Measurements from ENCODE around the gene ASCC3.

ASCC3 gene

DNA sequence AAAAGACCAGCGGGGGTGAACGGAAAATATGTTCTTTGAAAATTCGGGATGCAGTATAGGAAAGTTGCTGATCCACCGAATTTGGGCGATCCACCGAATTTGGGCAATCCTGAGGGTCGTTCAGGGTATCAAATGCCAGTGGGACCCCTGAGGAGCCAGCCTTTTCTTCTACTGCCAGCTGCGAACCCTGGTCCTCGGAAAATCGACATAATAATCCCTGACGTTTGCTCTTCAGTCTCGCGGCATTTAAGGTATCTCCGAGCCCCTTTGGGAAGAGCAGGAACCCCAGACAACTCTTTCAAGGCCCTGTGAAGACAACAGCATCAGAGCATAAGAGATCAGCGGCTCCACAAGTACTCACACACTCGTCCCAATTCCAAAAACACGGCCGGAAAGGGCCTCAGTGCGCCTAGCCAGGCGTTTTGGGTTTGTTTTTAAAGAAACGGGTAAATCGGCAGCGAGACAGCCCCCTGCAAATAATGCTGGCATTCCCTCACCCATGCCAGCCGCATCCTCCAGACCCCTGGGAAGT, 417.4 kb downstream of the ASCC3 start:
- FAIRE-seq (no peak), DNase-seq (ENCODE audit: insufficient read length, low spot score) (no peak)
- no peak for TF ChIP-seq POLR2AphosphoS5 (IDR thresholded peaks at IDR 0.05; ENCODE audit: low read depth, low read length)
- TF ChIP-seq POU2F2 (IDR thresholded peaks at IDR 0.05; ENCODE audit: low read depth, low read length): no peak
- TF ChIP-seq PAX5 (IDR thresholded peaks at IDR 0.05; ENCODE audit: insufficient read depth, low read length, severe bottlenecking): no peak

DNA sequence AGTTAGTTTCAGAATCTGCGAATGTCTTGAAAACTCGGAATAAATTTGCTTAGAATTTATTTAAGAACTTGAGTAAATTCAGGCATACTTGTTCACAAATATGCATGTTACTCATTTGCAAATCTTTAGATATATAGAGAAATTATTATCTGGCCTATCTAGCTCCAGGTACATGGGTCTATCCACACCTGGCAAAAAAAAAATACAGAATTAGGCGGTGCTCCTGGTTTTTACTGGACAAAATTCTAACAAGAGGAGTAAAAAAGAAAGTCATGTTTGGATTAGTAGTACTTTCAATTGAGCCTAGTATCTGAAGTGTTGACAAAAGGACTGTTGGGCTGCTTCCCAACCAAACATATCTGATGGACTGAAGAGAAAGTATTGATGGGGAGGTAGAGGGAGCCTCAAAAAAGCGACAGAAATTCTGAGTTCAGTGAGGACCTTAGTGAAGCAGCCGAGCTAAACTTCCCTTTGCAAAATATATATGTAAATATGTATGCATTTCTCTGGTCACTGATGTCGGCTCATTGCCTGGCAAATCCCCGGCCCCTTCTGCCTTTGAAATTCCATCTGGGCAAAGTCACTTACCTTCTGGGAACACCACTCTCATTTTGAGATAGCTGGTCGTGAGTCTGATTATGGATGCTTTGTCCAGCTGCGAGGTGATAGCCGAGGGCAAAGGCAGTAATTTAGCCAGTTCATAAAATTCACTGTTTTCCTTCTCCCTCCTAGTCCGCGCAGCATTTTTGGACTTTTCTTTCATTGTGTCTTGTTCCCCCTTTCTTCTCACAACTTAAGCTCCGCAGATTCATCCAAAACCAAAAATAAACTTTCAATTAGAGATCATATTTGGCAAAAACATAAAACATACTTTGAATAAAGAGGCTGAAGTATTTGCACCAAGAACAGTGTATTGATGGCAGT, 418.2 kb downstream of the ASCC3 start:
- FAIRE-seq (no peak), DNase-seq (ENCODE audit: insufficient read length, low spot score) (no peak)
- TF ChIP-seq POU2F2 (IDR thresholded peaks at IDR 0.05; ENCODE audit: low read depth, low read length) (no peak), TAF1 (IDR thresholded peaks at IDR 0.05; ENCODE audit: low read depth, low read length) (no peak), POLR2AphosphoS5 (IDR thresholded peaks at IDR 0.05; ENCODE audit: low read depth, low read length) (no peak), POLR2A (IDR thresholded peaks at IDR 0.05; ENCODE audit: low read depth, low read length) (no peak), SPI1 (IDR thresholded peaks at IDR 0.05; ENCODE audit: low read depth, low read length) (no peak), PAX5 (IDR thresholded peaks at IDR 0.05; ENCODE audit: insufficient read depth, low read length, severe bottlenecking) (no peak)

DNA sequence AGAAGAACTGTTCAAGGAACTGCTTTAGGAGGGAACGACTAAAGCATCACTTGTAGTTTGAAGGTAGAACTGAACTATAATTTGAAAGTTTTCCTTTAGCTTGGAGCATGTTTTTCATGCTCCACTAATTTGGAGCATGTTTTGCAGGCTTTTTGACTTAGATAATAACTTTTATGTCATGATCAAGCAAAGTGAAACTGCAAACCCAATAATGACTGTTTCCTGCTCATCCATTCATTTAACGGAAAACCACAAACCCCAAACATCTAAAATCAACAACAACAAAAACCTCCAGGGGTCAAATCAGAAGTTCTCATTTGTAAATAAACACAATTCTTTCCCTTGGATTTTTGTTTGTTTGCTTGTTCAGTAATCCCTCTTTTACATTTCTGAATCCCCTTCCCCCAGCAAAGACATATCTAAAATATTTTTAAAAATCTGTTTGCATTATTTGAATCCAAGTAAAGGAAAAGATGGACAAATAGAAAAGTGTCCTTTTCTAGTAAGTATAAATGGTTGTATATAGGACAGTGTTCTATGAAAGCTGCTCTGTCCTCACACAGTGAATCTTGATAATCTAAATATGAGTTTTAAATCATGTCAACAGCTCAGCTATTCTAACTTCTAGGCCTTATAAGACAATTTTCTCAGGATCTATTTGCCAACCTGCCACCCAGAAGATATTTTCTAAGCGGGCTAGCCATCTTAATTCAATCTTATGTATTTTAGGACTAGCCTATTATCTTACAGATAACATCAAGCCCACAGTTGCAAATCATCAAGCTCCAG, 419.0 kb downstream of the ASCC3 start:
- FAIRE-seq: no peak
- TF ChIP-seq PAX5 (IDR thresholded peaks at IDR 0.05; ENCODE audit: insufficient read depth, low read length, severe bottlenecking) (no peak), POLR2AphosphoS5 (IDR thresholded peaks at IDR 0.05; ENCODE audit: low read depth, low read length) (no peak), POU2F2 (IDR thresholded peaks at IDR 0.05; ENCODE audit: low read depth, low read length) (no peak), POLR2A (IDR thresholded peaks at IDR 0.05; ENCODE audit: low read depth, low read length) (no peak)
- no peak for DNase-seq (ENCODE audit: insufficient read length, low spot score)

DNA sequence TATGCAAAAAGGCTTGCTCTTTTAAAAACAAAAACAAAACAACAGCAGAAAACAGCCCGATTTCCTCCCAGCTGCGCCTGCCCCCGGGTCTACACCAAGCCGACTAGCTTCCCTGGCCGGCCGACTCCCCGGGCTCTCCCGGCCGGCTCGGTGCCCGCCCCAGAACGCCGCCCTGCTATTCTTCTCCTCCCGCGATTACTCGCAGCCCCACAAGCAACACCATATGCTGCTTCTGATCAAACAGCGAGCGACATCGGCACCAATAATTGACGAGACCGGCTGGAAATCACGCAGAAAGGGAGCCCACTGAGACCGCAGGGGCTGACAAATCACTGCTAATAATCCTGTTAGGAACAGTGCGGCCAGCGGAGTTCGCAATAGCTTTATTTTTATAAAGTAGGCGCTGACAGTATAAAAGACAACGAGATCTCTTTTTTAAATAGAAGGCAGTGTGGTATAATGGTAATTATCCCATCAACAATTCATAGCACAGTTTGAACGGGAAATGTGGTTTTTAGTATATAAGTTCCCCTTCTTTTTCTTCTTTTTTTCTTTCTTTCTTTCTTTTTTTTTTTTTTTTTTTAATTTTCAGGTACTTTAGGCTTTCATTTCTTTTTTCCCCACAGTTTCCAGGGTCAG, 419.7 kb downstream of the ASCC3 start:
- FAIRE-seq (no peak), DNase-seq (ENCODE audit: insufficient read length, low spot score) (no peak)
- TF ChIP-seq POLR2A (IDR thresholded peaks at IDR 0.05; ENCODE audit: low read depth, low read length) (no peak), POLR2AphosphoS5 (IDR thresholded peaks at IDR 0.05; ENCODE audit: low read depth, low read length) (no peak), POU2F2 (IDR thresholded peaks at IDR 0.05; ENCODE audit: low read depth, low read length) (no peak), PAX5 (IDR thresholded peaks at IDR 0.05; ENCODE audit: insufficient read depth, low read length, severe bottlenecking) (no peak), SPI1 (IDR thresholded peaks at IDR 0.05; ENCODE audit: low read depth, low read length) (no peak), TAF1 (IDR thresholded peaks at IDR 0.05; ENCODE audit: low read depth, low read length) (no peak)

DNA sequence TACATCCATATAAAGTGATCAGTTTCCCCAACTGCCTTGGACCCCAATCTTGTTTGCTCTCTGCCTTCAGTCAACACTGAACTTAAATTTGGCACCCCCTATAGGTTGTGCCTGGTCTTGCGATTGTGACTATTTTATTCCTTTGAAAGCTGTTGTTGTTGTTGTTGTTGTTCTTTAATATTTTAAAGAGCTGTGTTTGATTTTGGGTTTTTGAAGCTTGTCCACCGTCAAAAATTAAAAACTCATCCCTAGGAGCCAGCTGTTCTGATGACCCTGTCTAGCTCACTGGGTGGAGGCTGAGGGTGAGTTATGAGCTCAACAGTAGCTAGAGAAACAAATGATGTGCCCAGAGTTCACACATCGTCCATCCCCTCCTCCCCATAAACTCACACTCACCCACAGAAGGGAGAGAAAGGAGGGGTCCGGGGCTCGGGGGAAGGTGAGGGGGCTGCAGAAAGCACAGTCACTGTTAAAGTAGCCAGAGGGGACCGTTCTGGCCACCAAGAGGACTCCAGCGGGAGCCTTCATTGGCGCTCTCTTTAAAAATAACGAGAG, 420.4 kb downstream of the ASCC3 start:
- FAIRE-seq (no peak), DNase-seq (ENCODE audit: insufficient read length, low spot score) (no peak)
- TF ChIP-seq PAX5 (IDR thresholded peaks at IDR 0.05; ENCODE audit: insufficient read depth, low read length, severe bottlenecking) (no peak), POLR2A (IDR thresholded peaks at IDR 0.05; ENCODE audit: low read depth, low read length) (no peak), TAF1 (IDR thresholded peaks at IDR 0.05; ENCODE audit: low read depth, low read length) (no peak), SPI1 (IDR thresholded peaks at IDR 0.05; ENCODE audit: low read depth, low read length) (no peak), POU2F2 (IDR thresholded peaks at IDR 0.05; ENCODE audit: low read depth, low read length) (no peak), POLR2AphosphoS5 (IDR thresholded peaks at IDR 0.05; ENCODE audit: low read depth, low read length) (no peak)

DNA sequence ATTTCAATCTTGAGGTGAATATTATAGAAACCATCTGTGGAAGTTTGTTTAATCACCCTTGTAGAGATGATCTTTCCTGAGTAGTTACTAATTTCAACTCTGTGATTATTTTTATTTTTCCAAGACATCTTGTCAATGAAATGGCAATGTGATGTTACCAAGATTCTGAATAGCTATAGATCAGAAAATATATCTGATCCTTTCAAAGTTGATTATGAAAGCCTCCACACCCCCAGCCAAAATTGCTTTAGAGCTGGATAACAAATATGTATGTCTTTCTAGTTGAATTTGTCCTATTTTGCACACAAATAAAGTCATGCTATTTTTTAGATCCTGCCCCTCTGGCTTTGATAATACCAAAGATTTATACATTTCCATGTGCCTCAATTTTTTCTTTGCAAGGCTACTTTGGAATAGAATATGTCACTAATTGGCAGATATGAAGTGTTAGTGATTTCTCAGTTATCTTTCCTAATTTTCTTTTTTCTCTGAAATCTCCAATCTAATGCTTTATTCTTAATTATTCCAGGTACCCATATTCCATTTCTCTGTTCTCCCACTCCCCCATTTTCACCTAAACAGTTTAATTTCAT, 421.4 kb downstream of the ASCC3 start:
- DNase-seq (ENCODE audit: insufficient read length, low spot score) (no peak), FAIRE-seq (no peak)
- TF ChIP-seq TAF1 (IDR thresholded peaks at IDR 0.05; ENCODE audit: low read depth, low read length): no peak
- no peak for TF ChIP-seq SPI1 (IDR thresholded peaks at IDR 0.05; ENCODE audit: low read depth, low read length)
- no peak for TF ChIP-seq POLR2AphosphoS5 (IDR thresholded peaks at IDR 0.05; ENCODE audit: low read depth, low read length)
- TF ChIP-seq POU2F2 (IDR thresholded peaks at IDR 0.05; ENCODE audit: low read depth, low read length): no peak
- TF ChIP-seq PAX5 (IDR thresholded peaks at IDR 0.05; ENCODE audit: insufficient read depth, low read length, severe bottlenecking): no peak
- no peak for TF ChIP-seq POLR2A (IDR thresholded peaks at IDR 0.05; ENCODE audit: low read depth, low read length)

DNA sequence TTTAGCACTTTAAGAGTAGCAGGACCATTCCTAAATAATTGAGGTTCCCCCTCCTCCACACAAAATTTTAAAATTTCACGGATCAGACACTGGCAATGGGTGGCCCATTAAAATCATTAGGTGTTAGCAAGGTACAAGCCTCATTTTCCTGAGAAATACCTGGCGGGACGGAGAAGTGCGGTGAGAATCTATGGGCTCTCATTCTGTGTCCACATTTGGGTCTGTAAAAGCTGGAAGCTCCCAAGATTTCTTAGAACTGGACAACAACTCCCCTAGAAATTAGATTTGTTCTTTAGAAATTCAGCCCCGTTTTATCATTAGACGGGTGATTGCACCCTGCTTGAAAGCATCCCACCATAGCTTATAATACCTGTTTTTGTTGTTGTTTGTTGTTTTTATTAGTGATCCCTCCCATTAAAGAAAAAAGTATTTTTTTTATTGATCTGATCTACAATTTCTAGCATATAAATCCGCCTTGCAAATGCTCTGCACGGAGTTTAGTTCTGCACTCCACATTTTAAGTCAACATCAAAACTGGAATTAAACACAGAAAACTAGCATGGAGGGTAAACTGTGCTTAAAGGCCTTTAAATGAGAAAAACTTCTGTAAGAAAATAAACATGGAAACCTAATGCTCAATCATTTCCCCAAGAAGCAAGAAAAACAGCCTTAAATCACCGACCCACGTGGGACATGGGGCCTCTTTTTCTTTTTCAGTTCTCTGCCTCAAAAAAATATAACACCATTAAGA, 422.1 kb downstream of the ASCC3 start:
- DNase-seq (ENCODE audit: insufficient read length, low spot score): no peak

More for the DNA sequence above, 422.1 kb downstream of the ASCC3 start:
- TF ChIP-seq PAX5 (IDR thresholded peaks at IDR 0.05; ENCODE audit: insufficient read depth, low read length, severe bottlenecking) (no peak), TAF1 (IDR thresholded peaks at IDR 0.05; ENCODE audit: low read depth, low read length) (no peak), POLR2A (IDR thresholded peaks at IDR 0.05; ENCODE audit: low read depth, low read length) (no peak), POLR2AphosphoS5 (IDR thresholded peaks at IDR 0.05; ENCODE audit: low read depth, low read length) (no peak), SPI1 (IDR thresholded peaks at IDR 0.05; ENCODE audit: low read depth, low read length) (no peak), POU2F2 (IDR thresholded peaks at IDR 0.05; ENCODE audit: low read depth, low read length) (no peak)
- FAIRE-seq: no peak

Data from GM12891 (cell line).